Thyroid gland (tissue), 4 donors: ENCODE data around the gene MAD1L1.

Source experiments
- POLR2A ChIP-seq, 2 donors: fragments of 450-650 bp; IDR thresholded peaks; one replicate each; pipeline ENCODE4 v1.6.1; 2017; ENCODE audit warnings: antibody characterized with exemption in 2 of 2, mild to moderate bottlenecking in 2 of 2, moderate library complexity in 1 of 2
- TF ChIP-seq, protein P1 (sequence below), 6 experiments: fragments of 200-600 bp in 3 of 6; fragments of 450-650 bp in 3 of 6; sonication (generic) in 3 of 6; IDR thresholded peaks; one replicate each; pipeline ENCODE4 v1.5.1; 2016 to 2019; ENCODE audit warnings: antibody characterized with exemption in 6 of 6, mild to moderate bottlenecking in 2 of 6, inconsistent platforms in 1 of 6, moderate library complexity in 1 of 6

DNA sequence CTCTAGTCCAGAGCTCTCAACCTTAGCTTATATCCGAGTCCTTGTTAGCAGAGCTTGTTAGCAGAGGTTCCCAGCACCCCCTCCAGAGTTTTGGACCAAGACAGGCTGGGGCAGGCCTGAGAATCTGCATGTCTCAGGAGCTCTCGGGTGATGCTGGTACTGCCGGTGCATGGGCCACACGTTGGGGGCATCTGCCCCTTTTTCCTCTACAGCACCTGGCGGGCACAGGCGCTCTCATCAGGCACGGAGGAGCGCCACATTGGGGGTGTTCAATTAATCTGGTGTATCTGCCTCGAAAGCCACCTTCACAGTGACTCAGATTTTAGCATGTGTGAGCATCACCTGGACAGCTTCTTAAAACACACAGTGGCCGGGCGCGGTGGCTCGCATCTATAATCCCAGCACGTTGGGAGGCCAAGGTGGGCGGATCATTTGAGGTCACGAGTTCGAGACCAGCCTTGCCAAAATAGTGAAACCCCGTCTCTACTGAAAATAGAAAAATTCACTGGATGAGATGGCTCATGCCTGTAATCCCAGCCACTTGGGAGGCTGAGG, 445.0 kb downstream of the MAD1L1 start:
- TF ChIP-seq, protein P1, sequence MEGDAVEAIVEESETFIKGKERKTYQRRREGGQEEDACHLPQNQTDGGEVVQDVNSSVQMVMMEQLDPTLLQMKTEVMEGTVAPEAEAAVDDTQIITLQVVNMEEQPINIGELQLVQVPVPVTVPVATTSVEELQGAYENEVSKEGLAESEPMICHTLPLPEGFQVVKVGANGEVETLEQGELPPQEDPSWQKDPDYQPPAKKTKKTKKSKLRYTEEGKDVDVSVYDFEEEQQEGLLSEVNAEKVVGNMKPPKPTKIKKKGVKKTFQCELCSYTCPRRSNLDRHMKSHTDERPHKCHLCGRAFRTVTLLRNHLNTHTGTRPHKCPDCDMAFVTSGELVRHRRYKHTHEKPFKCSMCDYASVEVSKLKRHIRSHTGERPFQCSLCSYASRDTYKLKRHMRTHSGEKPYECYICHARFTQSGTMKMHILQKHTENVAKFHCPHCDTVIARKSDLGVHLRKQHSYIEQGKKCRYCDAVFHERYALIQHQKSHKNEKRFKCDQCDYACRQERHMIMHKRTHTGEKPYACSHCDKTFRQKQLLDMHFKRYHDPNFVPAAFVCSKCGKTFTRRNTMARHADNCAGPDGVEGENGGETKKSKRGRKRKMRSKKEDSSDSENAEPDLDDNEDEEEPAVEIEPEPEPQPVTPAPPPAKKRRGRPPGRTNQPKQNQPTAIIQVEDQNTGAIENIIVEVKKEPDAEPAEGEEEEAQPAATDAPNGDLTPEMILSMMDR (IDR thresholded peaks at IDR 0.05): no peak
- no peak for TF ChIP-seq POLR2A (IDR thresholded peaks at IDR 0.05)
